Ovary (tissue), 9 donors: ENCODE results near the gene PJVK. TPM values are rescaled to one million over a fixed set of nuclear protein-coding genes. Genes with fewer than 3 reads are reported as not detected.

Experiments used
- DNase-seq, 5 donors: peaks; one replicate each; pipeline ENCODE4 v3.0.0-alpha.2; 2019 to 2020
- H3K27ac ChIP-seq, 2 donors: fragments of 200-600 bp; one replicate each; pipeline versions ENCODE4 v1.5.1 to v1.8.0; 2019 to 2022
- H3K27me3 ChIP-seq: fragments of 200-600 bp; one replicate; pipeline ENCODE4 v1.8.0; 2022
- H3K36me3 ChIP-seq: fragments of 200-600 bp; sonication (generic); one replicate; pipeline ENCODE4 v1.5.1; 2019
- H3K4me1 ChIP-seq: one replicate; pipeline ENCODE4 v1.8.1; 2013; ENCODE audit warnings: mild to moderate bottlenecking, moderate library complexity; ENCODE audit not compliant: insufficient read depth
- H3K4me3 ChIP-seq: fragments of 200-600 bp; sonication (generic); one replicate; pipeline ENCODE4 v1.5.1; 2017
- H3K9me3 ChIP-seq, 2 donors: fragments of 200-600 bp in 1 of 2; sonication (generic) in 1 of 2; one replicate each; pipeline versions ENCODE4 v1.5.1 to v1.8.1; 2013 to 2019; ENCODE audit warnings: mild to moderate bottlenecking in 1 of 2, moderate library complexity in 1 of 2
- EP300 ChIP-seq: sonication (generic); formaldehyde crosslinking; IDR thresholded peaks from one replicate; pipeline ENCODE4 v1.6.1; 2017; ENCODE audit warnings: antibody characterized with exemption
- POLR2A ChIP-seq: fragments of 450-650 bp; IDR thresholded peaks from one replicate; pipeline ENCODE4 v1.6.1; 2017; ENCODE audit warnings: antibody characterized with exemption, mild to moderate bottlenecking, moderate library complexity
- WGBS, 3 donors: extraction: QIAGEN DNeasy Blood & Tissue Kit in 1 of 3; methylation state at CpG; one replicate each; pipeline versions ENCODE4 v1.1.5 to v1.1.7; 2013 to 2017; 5-methylcytosine and 5-hydroxymethylcytosine counted together
- intact Hi-C, 4 donors: fragments of 100-400 bp; cut with DNase I; formaldehyde crosslinking; loops; one replicate each; pipeline versions ENCODE4 v1.11.0 to v1.15.1; 2022 to 2023
- polyA plus RNA-seq, 2 donors: library from polyadenylated mRNA; stranded (reverse); fragments of 200-250 nt in 1 of 2; fragments of 350-450 nt in 1 of 2; fragmentation: Illumina TruSeq in 1 of 2; extraction: RNeasy Lipid Tissue Mini Kit (QIAGEN cat#74804) in 1 of 2; gene quantifications; one replicate each; pipeline ENCODE4 v1.2.3, GENCODE V29; 2013 to 2014
- total RNA-seq, 7 donors: library from RNA; depleted of rRNA in 2 of 7; stranded (reverse); fragments of >200 nt in 2 of 7; fragmentation: NEBNext Ultra II Directional in 3 of 7; extraction: Animal tissue kit (Norgen Biotek cat#: 25700) in 3 of 7; gene quantifications; one replicate each; pipeline versions ENCODE4 v1.1.0 to v1.2.4, GENCODE V29; 2016 to 2023
- TF ChIP-seq, protein P1 (sequence below), 3 donors: fragments of 450-650 bp in 2 of 3; fragments of 200-600 bp in 1 of 3; IDR thresholded peaks; one replicate each; pipeline versions ENCODE4 v1.5.1 to v1.8.0; 2016 to 2022; ENCODE audit warnings: antibody characterized with exemption in 3 of 3, mild to moderate bottlenecking in 1 of 3
- donor health status: DM: no; HTN: no; CAD: no; lungs with moderate emphysema.
- donor health status: DM: no; HTN: no; CAD: no.
- donor health status: Bipolar disorder and iron deficiency.
- donor health status: DM: yes; HTN: yes; CAD: no.
- donor health status: DM: no; HTN: no; CAD: no.
- donor health status: DM: yes; HTN: yes; CAD: no.

The PJVK gene
- total and polyA plus RNA-seq, 9 donors, result 2.6 to 7.3 (median 5.6) TPM

DNA sequence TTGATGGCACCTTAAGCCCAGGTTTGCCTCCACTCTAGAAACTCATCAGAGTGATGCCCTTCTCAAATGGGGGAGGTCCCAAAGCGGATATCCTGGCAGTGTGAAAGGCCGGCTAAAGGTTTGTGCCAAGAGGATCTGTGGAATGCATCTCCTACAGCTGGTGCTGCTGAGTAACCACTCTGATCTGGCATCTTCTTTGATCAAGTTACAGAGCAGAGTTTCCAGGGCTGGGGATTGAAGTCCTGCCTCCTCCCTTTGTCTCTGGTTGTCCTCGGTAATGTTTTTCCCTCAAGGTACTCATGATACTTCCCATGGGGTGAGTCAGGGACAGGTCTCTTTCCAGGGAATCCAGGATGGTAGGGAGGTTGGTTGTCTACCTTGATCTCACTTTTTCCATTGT, 24.8 kb upstream of the PJVK start:
- 91 to 95% (median 94%) methylated on average over 3 of the region's 3 CpGs for WGBS, 3 donors
- H3K36me3 ChIP-seq, result no peaks in the 10 kb centered on the region

DNA sequence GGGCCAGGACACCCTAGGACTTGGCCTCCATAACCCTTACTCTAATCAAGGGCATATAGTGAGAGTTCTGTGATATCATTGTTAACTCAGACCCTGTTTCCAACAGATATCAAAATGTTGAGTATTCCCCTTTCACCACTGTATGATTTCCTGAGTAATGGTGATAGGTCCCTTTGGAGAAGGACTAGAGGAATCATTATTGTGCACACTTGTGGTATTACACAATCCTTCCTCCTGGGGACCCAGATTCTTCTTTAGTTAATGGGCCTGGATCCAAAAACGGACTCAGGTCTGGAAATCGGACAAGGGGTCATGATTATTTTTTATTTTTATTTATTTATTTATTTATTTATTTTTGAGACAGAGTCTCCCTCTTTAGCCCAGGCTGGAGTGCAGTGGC, 23.7 kb upstream of the PJVK start:
- intact Hi-C loops, result no loop called here
- WGBS, 3 donors, result 86 to 92% (median 90%) methylated on average over 2 of the region's 2 CpGs
- no peaks in the 10 kb centered on the region for H3K9me3 ChIP-seq
- no peak for DNase-seq
- H3K4me1 ChIP-seq, result peaks cover 1% of the 10 kb centered on the region
- no peak overlapping the region for H3K4me3 ChIP-seq
- TF ChIP-seq POLR2A (no peak), EP300 (no peak)
- TF ChIP-seq, protein P1, sequence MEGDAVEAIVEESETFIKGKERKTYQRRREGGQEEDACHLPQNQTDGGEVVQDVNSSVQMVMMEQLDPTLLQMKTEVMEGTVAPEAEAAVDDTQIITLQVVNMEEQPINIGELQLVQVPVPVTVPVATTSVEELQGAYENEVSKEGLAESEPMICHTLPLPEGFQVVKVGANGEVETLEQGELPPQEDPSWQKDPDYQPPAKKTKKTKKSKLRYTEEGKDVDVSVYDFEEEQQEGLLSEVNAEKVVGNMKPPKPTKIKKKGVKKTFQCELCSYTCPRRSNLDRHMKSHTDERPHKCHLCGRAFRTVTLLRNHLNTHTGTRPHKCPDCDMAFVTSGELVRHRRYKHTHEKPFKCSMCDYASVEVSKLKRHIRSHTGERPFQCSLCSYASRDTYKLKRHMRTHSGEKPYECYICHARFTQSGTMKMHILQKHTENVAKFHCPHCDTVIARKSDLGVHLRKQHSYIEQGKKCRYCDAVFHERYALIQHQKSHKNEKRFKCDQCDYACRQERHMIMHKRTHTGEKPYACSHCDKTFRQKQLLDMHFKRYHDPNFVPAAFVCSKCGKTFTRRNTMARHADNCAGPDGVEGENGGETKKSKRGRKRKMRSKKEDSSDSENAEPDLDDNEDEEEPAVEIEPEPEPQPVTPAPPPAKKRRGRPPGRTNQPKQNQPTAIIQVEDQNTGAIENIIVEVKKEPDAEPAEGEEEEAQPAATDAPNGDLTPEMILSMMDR (IDR thresholded peaks at IDR 0.05), result no peak
- H3K27me3 ChIP-seq, result no peaks in the 10 kb centered on the region
- no peaks in the 10 kb centered on the region for H3K36me3 ChIP-seq
- H3K27ac ChIP-seq, result no peak overlapping the region

More for the DNA sequence above, 24.8 kb upstream of the PJVK start:
- intact Hi-C loops, result no loop called here
- Histone ChIP-seq H3K27ac (no peak overlapping the region), H3K4me1 (peaks cover 1% of the 10 kb centered on the region), H3K4me3 (no peak overlapping the region), H3K9me3 (no peaks in the 10 kb centered on the region), H3K27me3 (no peaks in the 10 kb centered on the region)
- TF ChIP-seq POLR2A, result no peak
- TF ChIP-seq, protein P1 (IDR thresholded peaks at IDR 0.05), result no peak
- no peak for TF ChIP-seq EP300
- DNase-seq, result no peak

DNA sequence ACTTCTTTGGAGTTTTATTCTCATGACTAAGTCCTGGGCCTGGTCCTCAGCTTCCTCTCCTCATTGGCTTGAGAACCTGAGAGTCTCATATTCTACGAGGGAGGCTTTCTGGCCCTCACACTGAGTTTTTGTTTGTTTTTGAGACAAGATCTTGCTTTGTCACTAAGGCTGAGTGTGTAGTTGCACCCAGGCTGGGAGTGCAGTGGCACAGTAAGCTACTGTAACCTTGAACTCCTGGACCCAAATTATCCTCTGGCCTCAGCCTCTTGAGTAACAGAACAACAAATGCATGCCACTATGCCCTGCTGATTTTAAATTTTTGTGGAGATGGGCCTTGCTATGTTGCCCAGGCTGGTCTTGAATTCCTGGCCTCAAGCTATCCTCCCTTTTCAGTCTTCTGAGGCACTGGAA, 22.8 kb upstream of the PJVK start:
- intact Hi-C loops, result no loop called here
- Histone ChIP-seq H3K9me3 (no peaks in the 10 kb centered on the region), H3K27me3 (no peaks in the 10 kb centered on the region), H3K36me3 (no peaks in the 10 kb centered on the region), H3K4me1 (peaks cover 1% of the 10 kb centered on the region), H3K27ac (no peak overlapping the region), H3K4me3 (no peak overlapping the region)
- TF ChIP-seq, protein P1 (IDR thresholded peaks at IDR 0.05), result no peak
- TF ChIP-seq POLR2A (no peak), EP300 (no peak)
- no peak for DNase-seq
- WGBS, 3 donors, result 74 to 91% (median 79%) methylated on average over 1 of the region's 1 CpG

DNA sequence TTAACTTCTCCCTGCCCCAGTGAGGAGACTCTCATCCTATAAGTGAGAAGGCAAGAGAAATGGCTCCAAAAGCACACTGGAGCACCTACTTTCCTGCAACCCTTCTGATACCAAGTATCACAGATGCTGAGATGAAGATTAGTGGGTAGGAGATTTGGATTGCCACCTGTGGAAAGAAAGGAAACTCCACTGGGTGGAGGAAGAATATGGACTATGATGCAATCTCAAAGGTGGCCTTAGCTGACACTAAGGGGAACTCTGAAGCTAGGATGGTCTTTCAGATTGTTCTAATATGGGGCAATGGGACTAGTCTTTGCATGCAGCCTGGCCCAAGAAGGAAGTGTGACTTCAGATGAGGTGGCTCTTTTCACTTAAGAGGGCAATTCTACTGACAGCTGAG, 21.8 kb upstream of the PJVK start:
- Histone ChIP-seq H3K27ac (no peak overlapping the region), H3K36me3 (no peaks in the 10 kb centered on the region), H3K4me3 (no peak overlapping the region), H3K4me1 (peaks cover 1% of the 10 kb centered on the region), H3K27me3 (no peaks in the 10 kb centered on the region), H3K9me3 (no peaks in the 10 kb centered on the region)
- no peak for DNase-seq
- intact Hi-C loops, result no loop called here
- TF ChIP-seq, protein P1 (IDR thresholded peaks at IDR 0.05), result no peak

DNA sequence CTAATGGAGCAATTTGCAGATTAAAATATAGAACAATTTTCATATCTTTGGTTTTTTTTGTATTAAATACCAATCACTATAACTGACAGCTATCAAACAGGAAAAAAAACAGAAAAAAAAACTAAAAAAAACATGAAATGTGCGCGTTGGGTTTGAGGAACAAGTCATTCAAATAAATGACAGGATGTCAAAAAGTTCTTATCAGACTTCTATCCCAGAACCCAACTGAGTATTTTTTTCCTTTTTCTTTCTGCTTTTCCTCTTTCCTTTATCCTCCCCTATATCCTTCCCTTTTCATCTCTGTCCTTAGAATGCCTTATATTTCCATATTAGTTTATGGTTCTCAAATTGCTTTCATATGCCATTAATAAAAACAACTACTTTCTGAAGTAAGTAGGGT, 14.5 kb upstream of the PJVK start:
- DNase-seq, result no peak
- H3K36me3 ChIP-seq, result no peaks in the 10 kb centered on the region
- no peaks in the 10 kb centered on the region for H3K9me3 ChIP-seq
- intact Hi-C loops, result no loop called here
- H3K27me3 ChIP-seq, result no peaks in the 10 kb centered on the region
- TF ChIP-seq, protein P1 (IDR thresholded peaks at IDR 0.05), result no peak
- no peak for TF ChIP-seq EP300
- TF ChIP-seq POLR2A, result no peak
- no peak overlapping the region for H3K4me3 ChIP-seq
- no peaks in the 10 kb centered on the region for H3K4me1 ChIP-seq
- H3K27ac ChIP-seq, result no peak overlapping the region
- 86 to 97% (median 96%) methylated on average over 2 of the region's 2 CpGs for WGBS, 3 donors
